Hematopoietic multipotent progenitor cell treated with erythropoietin and hydrocortisone succinate and interleukin-3 and kit ligand, for 8 days (in vitro differentiated cells): ENCODE data around the gene KDM1A.

Experiments
- DNase-seq: peaks from one replicate; pipeline ENCODE4 v3.0.0-alpha.2; 2015

KDM1A gene

DNA sequence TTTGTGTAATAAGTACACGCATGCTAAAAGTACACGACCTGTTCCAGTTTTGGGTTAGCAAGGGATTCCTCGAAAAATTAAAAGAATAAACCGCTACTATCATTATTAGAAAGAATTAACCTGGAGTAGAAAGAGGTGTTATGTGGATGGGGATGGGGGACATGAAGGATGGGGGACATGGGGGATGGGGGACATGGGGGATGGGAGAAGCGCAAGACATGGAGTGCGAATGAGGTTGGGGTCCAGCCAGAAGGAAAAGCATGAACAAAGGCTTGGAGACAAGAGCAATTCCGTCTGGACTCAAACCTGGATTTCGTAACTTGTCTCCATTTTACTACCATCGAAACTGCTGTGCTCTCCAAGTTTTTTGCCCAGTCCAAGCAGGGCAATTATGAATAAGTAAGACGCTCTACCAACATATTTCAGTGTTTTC lies 591 bp upstream of the KDM1A start:
- no peak for DNase-seq

DNA sequence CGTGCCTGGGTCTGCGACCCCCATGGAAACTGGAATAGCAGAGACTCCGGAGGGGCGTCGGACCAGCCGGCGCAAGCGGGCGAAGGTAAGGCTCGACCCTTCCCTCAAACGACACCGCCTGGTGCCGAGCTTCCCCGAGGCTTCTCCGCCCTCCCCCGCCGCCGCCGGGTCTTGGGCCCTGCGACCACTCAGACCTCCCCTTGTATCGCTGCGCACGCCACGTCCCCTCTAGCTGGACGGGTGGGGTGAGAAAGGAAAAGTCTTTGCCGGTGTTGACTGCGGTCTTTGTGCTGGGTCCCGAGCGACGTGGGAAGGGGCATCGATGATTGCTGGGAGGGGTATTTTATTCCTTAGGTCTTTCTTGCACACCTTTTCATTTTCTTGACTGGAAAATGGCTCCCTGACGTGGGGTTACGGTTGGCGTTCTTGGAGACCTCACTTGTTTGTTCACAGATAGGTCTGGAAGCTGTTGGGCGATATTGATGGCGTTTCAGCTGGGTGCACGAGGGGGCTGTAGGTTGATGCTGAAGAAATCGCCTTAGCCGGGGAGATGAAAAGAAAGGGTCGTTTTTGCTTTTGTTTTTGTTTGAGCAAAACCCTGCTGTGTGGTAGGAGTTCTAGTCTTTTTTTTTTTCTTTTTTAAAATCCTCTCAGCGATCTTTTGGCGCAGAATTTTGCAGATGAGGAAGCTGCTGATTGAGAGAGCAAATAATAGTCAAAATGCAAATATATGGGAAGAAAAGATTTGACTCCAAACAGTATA lies 776 bp downstream of the KDM1A start:
- peak; percentile 65 for DNase-seq

DNA sequence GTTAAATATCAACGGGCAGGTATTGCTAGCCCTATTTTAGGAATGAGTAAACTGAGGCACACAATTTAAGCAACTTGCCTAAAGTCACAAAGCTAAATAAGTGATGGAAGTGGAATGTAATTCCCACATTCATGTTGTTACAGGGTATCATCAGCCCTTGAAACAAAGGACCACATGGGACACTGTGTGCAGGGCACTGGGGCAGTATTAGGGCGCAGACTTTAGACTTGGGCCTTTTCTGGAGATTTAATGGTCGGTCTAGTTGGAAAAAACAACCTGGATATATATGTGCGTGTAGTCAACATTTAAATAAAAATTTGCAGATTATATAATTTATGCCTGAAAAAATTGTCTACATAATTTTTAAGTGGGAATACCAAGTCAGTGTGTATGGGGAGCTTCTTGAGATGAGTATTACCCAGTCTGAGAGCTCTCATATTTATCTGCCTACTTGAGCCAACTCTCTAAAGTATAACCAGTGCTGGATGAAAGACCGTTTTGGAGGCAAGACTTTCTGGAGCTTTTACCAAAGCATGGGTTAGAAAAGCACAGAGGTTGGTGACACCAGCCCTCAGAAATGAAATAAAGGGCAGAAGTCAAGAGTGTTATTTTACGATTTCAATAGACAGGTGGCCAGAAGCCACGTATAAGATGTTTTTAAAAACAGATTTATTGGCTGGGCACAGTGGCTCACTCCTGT lies 1.6 kb downstream of the KDM1A start:
- DNase-seq = peak; percentile 32

DNA sequence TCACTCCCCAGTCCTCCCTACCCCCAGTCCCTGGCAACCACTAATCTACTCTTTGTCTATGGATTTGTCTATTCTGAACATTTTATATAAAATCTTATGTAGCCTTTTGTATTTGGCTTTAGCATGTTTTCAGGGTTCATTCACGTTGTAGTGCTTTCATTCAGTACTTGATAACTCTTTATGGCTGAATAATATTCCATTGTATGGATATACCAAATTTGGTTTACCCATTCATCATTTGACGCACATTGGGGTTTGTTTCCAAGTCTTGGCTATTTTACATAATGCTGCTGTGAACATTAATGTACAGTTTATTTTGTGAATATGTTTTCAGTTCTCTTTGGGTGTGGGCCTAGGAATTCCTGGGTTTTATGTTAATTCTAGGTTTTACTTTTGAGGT lies 2.6 kb downstream of the KDM1A start:
- no peak for DNase-seq

DNA sequence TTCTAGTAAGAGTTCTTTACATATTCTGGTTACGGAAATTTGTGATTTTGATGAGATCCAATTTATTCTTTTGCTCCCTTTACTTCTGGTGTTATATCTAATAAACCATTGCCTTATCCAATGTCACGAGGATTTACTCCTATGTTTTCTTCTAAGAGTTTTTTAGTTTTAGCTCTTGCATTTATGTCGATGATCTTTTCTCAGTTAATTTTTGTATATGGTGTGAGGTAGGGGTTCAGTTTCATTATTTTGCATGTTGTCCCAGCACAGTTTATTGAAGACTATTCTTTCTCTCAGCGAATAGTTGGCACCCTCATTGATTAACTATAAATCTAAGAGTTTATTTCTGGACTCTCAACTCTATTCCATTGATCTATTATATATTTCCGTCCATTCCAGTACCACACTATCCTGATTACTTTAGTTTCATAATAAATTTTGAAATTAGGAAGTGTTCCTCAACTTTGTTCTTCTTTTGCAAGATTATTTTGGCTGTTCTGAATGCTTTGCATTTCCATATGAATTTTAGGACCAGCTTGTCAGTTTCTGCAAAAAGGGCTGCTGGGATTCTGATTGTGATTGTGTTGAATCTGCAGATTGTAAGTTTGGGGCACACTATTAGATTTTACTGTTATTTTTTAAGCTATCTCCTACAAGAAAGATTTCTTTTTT lies 4.0 kb downstream of the KDM1A start:
- no peak for DNase-seq

DNA sequence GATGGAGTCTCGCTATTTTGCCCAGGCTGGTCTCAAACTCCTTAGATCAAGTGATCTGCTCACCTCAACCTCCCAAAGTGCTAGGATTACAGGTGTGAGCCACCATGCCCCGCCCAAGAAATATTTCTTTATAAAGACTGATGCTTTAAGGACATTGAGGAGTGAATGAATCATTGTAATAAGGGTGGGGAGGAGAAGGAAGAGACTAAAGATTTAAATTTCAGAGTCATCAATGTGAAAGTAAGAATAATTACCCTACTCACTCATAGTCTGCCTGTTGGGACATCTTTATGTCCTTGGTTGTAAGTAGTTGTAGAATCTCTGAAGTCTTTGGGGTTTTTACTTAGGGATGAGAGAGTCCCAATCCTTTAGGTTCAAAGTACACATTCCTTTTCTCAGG lies 7.3 kb downstream of the KDM1A start:
- no peak for DNase-seq

DNA sequence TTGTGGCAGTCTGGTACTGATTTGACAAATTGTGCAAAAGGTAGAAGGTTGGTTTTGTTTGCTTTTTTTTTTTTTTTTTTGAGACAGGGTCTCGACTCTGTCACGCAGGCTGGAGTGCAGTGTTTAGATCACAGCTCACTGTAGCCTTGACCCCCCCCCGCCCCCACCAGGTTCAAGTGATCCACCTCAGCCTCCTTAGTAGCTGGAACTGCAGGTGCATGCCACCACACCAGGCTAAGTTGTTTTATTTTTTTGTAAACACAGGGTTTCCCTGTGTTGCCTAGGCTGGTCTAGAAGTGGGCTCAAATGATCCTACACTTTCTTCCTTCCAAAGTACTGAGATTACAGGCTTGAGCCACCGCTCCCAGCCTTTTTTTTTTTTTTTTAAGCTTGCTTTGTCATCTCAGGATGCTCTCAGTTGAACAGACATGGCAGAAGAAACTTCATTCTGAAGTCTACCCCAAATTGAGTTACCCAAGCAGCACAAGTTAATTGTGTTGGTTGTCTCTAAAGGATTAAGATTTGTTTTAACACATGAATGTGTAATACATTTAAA lies 8.2 kb downstream of the KDM1A start:
- DNase-seq = no peak

DNA sequence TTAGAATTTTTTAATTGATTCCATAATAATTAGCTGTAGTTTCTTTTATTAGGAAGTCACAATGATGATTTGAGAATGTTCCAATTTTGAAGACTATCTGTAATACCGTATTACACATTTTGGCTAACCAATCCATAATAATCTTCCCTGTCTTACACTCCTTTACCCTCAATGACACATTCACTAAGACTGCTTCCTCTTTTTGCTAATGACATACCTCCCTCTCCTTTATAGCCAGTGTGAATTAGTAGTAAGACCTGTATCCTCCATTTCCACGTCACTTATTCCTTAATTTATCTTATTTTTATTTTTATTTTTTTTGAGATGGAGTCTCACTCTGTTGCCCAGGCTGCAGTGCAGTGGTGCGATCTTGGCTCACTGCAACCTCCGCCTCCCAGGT lies 10.1 kb downstream of the KDM1A start:
- no peak for DNase-seq

DNA sequence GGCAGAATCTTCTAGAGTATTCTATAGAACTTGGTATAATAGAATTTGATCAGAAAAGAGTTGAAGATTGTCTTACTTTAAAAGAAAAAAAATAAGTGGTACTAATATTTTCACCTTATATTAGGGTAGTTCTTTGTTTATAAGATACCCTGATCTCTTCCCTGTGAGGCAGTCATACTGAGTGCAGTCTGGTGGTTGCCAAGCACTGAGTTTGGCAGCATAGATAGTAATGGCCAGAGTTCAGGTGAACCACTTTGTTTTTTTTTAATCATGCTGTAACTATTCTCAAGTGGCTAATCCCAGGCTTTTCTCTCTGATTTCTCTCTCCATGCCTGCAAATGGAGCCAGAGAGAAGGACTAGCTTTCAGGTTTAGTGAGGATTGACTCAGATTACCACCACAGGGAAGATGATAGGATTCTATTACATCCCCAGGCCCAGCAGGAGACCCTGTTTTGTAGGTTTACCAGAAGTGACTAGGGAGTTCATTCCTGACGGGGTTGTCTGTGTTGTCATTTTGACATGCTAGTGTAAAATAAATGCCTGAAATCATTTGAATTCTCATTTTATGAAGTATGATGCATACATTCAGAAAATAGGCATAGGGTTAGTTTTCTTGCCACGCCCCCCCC lies 16.7 kb downstream of the KDM1A start:
- no peak for DNase-seq

DNA sequence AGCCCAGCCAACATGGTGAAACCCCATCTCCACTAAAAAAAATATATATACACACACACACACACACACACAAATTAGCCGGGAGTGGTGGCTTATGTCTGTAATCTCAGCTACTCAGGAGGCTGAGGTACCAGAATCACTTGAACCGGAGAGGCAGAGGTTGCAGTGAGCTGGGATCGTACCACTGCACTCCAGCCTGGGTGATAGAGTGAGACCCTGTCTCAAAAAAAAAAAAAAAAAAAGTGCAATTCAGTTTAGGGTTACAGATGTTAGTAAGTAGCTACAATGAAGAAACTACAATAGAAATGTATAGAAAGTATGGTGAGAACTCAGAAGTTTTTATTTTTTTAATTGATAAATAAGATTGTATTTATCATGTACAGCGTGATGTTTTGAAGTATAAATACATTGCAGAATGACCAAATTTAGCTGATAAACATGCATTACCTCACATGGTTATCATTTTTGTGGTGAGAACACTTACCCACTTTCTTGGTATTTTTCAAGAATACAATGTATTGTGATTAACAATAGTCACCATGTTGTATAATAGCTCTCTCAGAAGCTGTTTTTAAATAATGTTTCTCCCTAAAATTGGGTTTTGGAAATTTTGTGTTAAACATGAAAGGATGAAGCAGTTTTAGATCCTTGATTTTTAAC lies 17.9 kb downstream of the KDM1A start:
- peak; percentile 47 for DNase-seq

DNA sequence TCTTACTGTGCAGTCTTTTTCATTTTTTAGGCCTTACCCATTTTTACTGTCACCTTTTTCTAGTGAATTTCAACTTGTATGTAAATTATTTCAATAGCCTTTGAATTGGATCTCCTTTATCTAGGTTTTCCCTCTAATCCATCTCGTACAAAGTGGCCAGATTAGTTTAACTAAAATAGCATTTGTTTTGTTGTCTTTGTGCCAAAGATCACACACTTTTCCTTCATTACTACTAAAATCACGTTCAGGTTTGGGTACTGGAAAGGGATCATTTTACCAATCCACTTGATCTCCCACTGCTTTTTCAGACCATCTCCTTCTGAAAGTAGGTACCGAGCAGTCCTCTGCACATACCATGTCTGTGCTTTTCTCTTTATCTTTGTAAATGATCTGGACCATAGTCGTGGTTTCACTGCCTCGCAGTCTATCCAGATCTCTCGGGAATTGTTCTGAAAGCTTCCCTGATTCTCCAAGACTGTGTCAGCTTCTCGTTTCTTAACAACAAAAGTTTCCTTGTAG lies 20.1 kb downstream of the KDM1A start:
- DNase-seq = no peak

DNA sequence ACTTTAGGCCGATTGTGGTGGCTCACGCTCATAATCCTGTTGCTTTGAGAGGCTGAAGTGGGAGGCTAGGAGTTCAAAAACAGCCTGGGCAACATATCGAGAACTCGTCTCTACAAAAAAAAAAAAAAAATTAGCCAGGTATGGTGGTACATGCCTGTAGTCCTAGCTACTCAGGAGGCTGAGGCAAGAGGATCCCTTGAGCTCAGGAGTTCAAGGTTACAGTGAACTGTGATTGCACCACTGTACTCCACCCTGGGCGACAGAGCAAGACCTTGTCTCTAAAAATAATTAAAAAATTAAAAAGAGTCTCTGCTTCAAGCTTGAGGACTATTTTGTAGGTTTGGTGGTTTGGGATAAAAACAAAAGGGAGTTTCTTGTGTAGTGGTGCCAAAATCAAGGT lies 21.2 kb downstream of the KDM1A start:
- no peak for DNase-seq

DNA sequence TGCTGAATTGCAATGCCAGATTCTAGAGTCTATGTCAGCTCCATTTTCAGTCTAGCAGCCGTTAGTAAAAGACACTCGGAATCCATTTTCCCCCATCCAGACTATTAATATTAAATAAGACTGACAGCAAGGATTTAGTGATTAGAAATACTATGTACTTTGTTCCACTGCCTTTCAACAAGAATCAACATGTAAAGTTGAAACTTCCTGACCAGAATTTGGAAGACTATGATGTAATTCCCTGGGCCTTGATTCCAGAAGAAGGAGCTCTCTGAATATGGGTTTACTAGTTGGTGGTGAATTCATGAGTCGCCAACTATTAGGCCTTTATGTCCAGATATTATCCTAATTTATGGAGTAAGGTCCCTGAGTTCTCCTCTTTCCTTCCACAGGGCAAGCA lies 24.8 kb downstream of the KDM1A start:
- no peak for DNase-seq

DNA sequence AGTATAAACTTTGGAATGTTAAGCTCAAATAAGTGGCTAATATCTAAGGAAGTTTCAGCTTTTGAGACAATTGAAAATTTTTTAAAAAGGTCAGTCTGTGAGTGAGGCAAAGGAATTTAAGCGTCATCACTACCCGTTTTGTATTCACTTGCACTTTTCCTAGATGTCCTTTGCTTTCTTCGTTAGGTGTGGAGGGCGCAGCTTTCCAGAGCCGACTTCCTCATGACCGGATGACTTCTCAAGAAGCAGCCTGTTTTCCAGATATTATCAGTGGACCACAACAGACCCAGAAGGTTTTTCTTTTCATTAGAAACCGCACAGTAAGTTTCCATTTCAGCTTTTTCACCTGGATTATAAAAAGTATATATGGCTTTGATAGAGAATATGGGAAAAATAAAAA lies 30.9 kb downstream of the KDM1A start:
- DNase-seq = no peak

DNA sequence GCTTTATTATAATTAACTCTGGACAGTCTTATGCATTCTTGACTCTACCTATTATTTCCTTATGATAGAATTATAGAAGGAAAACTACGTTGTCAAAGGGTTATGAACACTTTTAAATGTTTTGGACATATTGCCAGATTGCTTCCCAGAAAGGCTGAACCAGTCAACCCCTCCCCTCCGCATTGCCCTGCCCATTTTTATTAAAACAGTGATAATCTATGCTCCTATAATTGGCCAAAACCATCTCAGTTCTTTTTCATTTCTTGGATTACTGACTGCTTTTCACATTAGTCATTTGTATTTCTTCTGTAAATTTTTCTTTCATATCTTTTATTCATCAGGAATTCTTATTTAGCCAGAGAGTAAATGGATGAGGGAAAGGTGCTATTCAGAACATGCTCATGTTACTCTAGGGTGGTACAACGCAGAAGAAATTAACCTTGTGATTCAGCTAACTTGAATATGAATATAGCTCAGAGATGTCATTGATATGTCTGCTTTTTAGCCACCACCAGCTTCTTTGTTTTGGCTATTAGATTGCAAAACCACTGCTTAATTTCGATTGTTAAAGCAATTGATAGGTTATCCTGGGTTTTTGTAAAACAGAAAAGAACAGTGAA lies 32.1 kb downstream of the KDM1A start:
- no peak for DNase-seq

DNA sequence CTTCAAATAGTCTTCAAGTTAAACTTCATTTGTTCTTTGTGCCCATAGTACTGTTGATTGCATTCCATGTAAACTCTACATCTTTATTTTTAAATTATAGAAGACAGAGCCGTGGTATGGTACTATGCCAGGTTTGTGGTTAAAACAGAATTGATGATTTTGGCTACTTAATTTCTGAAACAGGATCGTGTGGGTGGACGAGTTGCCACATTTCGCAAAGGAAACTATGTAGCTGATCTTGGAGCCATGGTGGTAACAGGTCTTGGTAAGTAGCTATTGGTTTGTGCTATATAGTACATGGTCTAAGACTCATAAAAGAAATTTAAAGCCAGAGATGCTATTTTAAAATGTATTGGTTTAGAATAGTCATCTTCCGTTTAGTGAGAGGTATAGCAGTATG lies 38.0 kb downstream of the KDM1A start:
- no peak for DNase-seq

DNA sequence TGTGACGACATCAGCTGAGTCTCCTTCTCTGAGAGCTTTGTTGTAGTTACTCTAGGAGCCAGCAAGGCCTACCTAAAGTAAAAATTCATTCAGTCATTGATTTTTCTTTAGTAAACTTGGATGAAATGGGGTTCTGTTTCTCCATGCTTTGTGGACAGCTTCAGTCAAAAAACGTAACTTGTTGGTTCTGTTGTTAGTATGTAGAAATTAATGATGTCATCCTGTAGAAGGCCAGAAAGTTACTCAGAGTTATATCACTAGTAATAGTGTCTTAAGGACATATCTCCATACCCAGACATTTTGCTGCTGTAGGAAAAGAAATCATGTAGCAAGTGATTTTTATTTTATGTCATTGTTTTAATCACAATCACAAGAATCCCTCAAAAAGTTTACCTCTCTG lies 43.0 kb downstream of the KDM1A start:
- DNase-seq = no peak

DNA sequence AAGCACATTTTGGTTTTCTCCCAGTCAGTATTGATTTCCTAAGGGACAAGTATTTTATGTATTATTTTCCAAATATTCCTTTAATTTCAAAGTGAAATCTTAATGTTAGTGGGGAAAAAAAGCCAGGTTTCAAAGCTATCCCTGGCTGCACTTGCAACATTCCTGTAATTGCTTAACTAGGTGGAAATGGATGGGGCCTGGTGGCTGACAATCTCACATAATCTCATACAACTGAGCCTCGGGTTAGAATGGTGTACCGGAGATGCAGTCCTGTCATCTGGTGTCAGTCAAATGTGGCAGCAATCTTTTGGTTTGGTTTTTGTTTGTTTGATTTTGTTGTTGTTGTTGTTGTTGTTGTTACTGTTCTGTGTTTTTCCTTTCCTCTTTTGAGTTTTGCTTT lies 46.1 kb downstream of the KDM1A start:
- no peak for DNase-seq

DNA sequence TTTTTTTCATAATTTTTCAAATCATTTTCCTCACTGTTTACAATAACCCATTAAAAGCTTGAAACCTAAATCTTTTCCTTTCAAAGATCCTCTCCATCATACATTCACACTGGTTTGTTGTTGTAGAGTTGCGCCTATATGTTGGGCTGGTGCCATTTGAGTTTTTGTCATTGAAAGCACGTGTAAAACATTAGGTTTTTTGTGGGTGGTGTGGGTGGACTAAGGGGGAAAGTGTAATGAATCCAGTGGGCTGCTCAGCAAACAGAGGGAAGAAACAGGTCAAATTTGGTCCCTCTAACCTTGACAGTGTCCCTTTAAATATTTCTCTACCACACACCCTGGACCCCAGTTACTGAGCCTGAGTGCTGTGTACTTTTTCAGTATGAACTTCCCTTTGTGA lies 46.8 kb downstream of the KDM1A start:
- DNase-seq = no peak

DNA sequence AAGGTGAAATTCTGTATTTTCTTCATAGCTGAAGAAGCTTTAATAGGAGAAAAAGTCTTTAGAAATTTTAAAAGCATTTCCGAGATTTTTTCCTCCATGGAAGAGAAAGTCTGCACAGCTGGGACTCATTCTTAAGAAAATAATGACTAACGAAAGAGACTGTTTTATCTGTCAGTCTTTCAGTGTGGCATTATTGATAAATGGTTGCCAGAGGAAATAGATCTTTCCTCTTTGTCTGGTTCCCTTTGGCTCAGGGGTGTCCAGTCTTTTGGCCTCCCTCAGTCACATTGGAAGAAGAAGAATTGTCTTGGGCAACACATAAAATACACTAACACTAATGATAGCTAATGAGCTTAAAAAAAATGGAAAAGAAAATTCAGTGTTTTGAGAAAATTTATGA lies 49.9 kb downstream of the KDM1A start:
- DNase-seq = no peak

DNA sequence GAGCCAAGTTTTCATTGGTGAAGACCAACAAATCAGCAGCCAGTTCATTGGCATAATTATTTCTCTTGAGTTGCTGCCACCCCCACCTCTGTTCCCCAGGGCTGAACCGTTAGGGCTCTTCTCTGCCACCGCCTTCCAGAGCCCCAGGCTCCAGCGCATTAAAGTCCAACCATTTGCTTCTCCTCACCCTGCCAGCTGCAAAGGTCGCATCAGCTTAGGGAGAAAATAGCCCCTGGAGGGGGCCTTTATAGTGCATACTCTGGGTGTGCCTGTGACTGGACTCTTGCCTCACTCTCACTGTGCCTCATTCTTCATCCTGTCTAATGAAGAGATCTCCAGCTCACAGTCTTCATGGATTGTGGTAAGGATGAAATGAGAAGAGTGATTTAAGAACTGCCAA lies 50.4 kb downstream of the KDM1A start:
- no peak for DNase-seq

DNA sequence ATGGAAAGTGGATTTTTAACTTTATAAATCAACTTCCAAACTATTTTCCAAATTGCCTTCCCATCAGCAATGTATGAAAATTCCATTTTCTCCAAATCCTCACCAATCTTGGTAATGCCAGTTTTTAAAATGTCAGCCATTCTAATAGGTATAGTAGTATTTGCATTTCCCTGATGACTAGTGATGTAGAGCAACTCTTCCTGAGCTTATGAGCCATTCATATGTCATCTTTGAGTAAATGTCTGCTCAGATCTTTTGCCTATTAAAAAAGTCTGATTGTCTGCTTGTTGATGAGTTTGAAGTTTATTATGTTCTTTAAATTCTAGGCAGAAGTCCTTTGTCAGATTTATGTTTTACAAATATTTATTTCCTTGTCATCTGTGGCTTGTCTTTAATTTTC lies 54.7 kb downstream of the KDM1A start:
- no peak for DNase-seq
